Measurements from ENCODE around the gene CGNL1. TPM values are rescaled to one million over a fixed set of nuclear protein-coding genes. Genes with fewer than 3 reads are reported as not detected.

The CGNL1 gene
- total and polyA plus RNA-seq, 8 donors = 0.29 to 36.2 (median 19.5) TPM

DNA sequence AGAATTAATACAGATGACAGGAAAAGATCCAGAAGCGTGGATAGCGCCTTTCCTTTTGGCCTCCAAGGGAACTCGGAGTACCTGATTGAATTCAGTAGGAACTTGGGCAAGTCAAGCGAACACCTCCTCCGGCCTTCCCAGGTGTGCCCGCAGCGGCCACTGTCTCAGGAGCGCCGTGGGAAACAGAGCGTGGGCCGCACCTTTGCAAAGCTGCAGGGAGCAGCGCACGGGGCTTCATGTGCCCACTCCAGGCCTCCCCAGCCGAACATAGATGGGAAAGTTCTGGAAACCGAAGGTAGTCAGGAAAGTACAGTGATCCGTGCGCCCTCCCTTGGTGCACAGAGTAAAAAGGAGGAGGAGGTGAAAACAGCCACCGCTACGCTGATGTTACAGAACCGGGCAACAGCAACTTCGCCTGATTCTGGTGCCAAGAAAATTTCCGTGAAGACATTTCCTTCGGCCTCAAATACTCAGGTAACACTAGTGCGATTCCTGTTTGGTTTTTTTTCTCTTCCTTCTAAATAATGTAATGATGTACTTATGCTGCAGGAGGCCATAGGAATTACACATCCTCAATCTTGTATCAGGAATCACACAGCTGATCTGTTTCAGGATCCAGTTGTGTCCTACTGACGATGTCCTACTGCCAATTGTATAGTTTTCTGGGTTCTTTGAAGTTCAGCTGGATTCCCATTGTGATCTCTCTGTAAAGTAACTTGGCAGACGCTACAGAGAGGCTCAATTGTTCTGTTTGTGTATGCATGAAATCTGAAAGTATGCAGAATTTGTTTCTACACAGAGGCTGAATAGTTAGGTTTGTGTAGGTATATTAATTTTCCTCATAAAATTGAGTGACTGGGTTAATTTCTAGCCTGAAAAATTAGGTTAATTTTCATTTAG, 63.1 kb downstream of the CGNL1 start:
- 88 to 94% (median 90%) methylated on average over 26 of the region's 26 CpGs for WGBS, 5 donors
- Histone ChIP-seq H3K4me1 (peaks cover 0 to 33% (median 14%) of the 10 kb centered on the region in 4 donors), H3K27ac (peak overlapping the region in 1 of 5 donors; percentile 82), H3K27me3 (no peaks in the 10 kb centered on the region), H3K9me3 (no peaks in the 10 kb centered on the region), H3K36me3 (peaks cover 0 to 20% (median 18%) of the 10 kb centered on the region in 4 donors), H3K4me3 (no peak overlapping the region)
- intact Hi-C loops (cut with DNase I; ENCODE audit: low total_unique reads) = no loop called here
- TF ChIP-seq POLR2A (IDR thresholded peaks at IDR 0.05) (no peak), EP300 (IDR thresholded peaks at IDR 0.05) (no peak), POLR2AphosphoS5 (IDR thresholded peaks at IDR 0.05) (no peak)
- TF ChIP-seq, protein P1, sequence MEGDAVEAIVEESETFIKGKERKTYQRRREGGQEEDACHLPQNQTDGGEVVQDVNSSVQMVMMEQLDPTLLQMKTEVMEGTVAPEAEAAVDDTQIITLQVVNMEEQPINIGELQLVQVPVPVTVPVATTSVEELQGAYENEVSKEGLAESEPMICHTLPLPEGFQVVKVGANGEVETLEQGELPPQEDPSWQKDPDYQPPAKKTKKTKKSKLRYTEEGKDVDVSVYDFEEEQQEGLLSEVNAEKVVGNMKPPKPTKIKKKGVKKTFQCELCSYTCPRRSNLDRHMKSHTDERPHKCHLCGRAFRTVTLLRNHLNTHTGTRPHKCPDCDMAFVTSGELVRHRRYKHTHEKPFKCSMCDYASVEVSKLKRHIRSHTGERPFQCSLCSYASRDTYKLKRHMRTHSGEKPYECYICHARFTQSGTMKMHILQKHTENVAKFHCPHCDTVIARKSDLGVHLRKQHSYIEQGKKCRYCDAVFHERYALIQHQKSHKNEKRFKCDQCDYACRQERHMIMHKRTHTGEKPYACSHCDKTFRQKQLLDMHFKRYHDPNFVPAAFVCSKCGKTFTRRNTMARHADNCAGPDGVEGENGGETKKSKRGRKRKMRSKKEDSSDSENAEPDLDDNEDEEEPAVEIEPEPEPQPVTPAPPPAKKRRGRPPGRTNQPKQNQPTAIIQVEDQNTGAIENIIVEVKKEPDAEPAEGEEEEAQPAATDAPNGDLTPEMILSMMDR (IDR thresholded peaks at IDR 0.05) = no peak
- DNase-seq = no peak

DNA sequence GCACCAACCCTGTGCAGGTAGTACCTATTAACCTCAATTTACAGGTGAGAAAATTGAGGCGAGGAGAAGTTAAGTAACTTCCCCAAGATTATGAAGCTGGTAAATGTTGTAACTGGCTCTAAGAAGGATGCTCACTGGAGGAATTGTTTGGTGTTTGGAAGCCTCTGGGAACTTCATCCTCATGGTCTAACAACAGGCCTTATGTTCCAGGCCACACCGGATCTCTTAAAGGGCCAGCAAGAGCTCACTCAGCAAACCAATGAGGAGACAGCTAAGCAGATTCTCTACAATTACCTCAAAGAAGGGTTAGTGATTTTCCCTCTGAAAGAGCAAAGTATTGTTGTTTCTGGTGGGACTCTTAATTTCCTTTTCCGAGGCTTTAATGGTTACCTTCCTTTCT, 63.9 kb downstream of the CGNL1 start:
- TF ChIP-seq POLR2A (IDR thresholded peaks at IDR 0.05) (no peak), EP300 (IDR thresholded peaks at IDR 0.05) (no peak), POLR2AphosphoS5 (IDR thresholded peaks at IDR 0.05) (no peak)
- TF ChIP-seq, protein P1 (IDR thresholded peaks at IDR 0.05) = no peak
- Histone ChIP-seq H3K27ac (peak overlapping the region; percentile 56 to 82 (median 65)), H3K4me3 (no peak overlapping the region), H3K36me3 (peaks cover 0 to 20% (median 18%) of the 10 kb centered on the region in 4 donors), H3K4me1 (peaks cover 0 to 41% (median 17%) of the 10 kb centered on the region in 4 donors), H3K9me3 (no peaks in the 10 kb centered on the region), H3K27me3 (no peaks in the 10 kb centered on the region)
- whole genome bisulfite sequencing, 5 donors = 68 to 79% (median 77%) methylated on average over 3 of the region's 3 CpGs
- no peak for DNase-seq
- intact Hi-C loops (cut with DNase I; ENCODE audit: low total_unique reads) = no loop called here

DNA sequence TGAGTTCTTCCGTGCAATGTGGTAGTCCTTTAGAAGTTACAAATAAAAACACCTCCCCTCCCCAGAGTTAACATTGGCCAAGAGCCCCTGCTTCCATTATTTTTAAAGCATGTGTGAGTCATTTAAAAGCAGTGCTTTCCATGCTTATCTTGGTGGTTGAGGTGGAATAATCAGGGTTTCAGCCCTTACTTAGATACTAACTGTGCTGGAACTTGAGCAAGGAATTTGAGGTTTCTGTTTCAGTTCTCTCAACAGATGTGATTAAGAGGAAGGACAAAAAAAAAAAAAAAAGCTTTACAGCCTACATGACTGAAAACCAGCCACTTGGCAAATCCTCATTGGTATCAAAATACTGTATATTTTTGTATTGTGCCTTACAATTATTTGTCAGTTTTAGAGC, 64.5 kb downstream of the CGNL1 start:
- H3K27ac ChIP-seq = peak overlapping the region in 4 of 5 donors; percentile 56 to 82 (median 68)

DNA sequence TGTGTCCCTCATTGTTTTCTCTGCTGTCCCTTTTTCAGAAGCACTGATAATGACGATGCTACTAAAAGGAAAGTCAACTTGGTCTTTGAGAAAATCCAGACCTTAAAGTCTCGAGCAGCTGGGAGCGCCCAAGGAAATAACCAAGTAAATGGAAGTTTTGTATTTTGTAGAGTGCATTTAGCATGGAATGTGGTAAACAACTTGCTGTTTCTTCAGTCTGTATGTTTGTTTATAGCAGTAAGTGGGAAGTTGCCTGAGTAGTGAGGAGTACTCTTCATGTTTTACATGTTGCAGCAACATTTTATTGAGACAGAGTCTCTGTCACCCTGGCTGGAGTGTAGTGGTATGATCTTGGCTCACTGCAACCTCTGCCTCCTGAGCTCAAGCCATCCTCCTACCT, 66.0 kb downstream of the CGNL1 start:
- no peak for TF ChIP-seq EP300 (IDR thresholded peaks at IDR 0.05)
- TF ChIP-seq, protein P1 (IDR thresholded peaks at IDR 0.05) = no peak
- intact Hi-C loops (cut with DNase I; ENCODE audit: low total_unique reads) = no loop called here

More for the DNA sequence above, 64.5 kb downstream of the CGNL1 start:
- H3K4me3 ChIP-seq = no peak overlapping the region
- H3K27me3 ChIP-seq = no peaks in the 10 kb centered on the region
- intact Hi-C loops (cut with DNase I; ENCODE audit: low total_unique reads) = no loop called here
- 0 to 45% (median 26%) methylated on average over 1 of the region's 1 CpG for WGBS, 5 donors
- H3K9me3 ChIP-seq = no peaks in the 10 kb centered on the region
- peak in 1 of 2 donors; percentile 81 for DNase-seq
- peak in 1 of 3 donors; percentile 76 for TF ChIP-seq POLR2AphosphoS5 (IDR thresholded peaks at IDR 0.05)
- TF ChIP-seq, protein P1 (IDR thresholded peaks at IDR 0.05) = no peak
- no peak for TF ChIP-seq EP300 (IDR thresholded peaks at IDR 0.05)
- no peak for TF ChIP-seq POLR2A (IDR thresholded peaks at IDR 0.05)
- peaks cover 0 to 47% (median 24%) of the 10 kb centered on the region in 4 donors for H3K4me1 ChIP-seq
- H3K36me3 ChIP-seq = peaks cover 0 to 20% (median 18%) of the 10 kb centered on the region in 4 donors

More for the DNA sequence above, 66.0 kb downstream of the CGNL1 start:
- no peaks in the 10 kb centered on the region for H3K27me3 ChIP-seq
- WGBS, 5 donors = 65 to 86% (median 74%) methylated on average over 3 of the region's 3 CpGs
- H3K9me3 ChIP-seq = no peaks in the 10 kb centered on the region
- peaks cover 0 to 43% (median 24%) of the 10 kb centered on the region in 4 donors for H3K4me1 ChIP-seq
- no peak overlapping the region for H3K4me3 ChIP-seq
- H3K36me3 ChIP-seq = peaks cover 0 to 20% (median 18%) of the 10 kb centered on the region in 4 donors
- peak in 1 of 2 donors; percentile 39 for DNase-seq
- H3K27ac ChIP-seq = peak overlapping the region in 1 of 5 donors; percentile 82
